ENCODE results near the gene NKAIN2. TPM values are rescaled to one million over a fixed set of nuclear protein-coding genes. Genes with fewer than 3 reads are reported as not detected.
"Not testable (repeated sequence)": the region's sequence is repeated elsewhere in the genome, so short reads cannot be mapped to it uniquely, and the experiment has no call there.

The NKAIN2 gene
- total RNA-seq, 1 donor from 2014 or later, result not detected

DNA sequence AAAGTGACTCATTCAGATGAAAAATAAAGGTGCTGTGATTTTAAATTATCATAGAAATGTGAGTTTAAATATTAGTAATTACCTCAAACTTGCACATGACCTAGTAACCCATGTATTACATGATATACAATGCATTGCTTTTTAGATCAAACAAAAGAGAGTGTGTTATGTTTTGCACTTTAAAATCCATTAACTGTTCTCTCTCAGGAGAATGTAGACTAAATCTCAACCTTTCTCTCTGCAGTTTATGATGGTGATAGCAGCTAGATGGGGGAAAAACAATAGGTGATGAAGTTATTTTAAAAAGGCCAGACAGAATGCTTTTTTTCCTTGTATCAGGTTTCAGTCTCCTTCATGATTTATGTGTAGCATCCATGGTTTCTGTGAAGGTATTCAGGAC lies 754.2 kb downstream of the NKAIN2 start:
- no peak for DNase-seq (ENCODE audit: low read depth, low spot score)

DNA sequence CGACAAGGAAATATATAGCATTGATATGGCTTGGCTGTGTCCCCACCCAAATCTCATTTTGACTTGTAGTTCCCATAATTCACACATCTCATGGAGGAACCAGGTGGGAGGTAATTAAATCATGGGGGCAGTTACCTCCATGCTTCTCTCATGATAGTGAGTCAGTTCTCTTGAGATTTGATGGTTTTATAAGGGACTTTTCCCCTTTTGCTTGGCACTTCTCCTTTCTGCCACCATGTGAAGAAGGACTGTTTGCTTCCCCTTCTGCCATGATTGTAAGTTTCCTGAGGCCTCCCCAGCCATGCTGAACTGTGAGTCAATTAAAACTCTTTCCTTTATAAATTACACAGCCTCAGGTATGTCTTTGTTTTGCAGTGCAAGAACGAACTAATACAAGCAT lies 756.4 kb downstream of the NKAIN2 start:
- not testable (repeated sequence) for DNase-seq (ENCODE audit: low read depth, low spot score)

DNA sequence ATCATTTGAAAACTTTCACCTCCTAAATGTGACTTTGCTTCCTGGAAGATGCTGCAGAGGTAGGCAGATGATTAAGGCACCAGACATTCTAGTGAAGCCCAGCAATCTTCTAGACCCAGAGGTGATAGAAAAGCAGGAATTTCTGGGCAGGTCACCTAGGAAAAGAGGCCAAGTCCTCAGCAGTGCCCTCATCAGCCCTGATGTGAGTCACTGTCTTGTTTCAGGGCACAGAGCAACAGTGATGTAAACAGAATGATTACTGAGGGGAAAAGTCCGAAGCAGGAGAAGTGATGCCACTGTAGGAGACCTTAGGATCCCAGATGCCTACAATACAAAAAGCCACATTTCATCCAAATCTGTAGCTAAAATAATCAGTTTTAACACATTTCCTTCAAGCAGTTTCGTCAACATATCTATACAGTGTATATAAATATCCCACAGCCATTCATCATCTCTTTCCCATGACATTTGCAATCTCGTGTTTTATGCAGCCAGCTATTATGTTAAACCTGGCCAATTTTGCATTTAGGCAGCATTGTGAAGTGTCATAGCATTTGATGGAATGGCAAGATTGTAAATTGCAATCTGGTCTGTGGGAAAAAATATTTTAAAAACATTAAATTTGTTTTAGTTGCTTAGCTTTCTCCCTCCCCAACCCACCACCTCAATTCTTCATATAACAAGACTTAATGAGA lies 757.4 kb downstream of the NKAIN2 start:
- no peak for DNase-seq (ENCODE audit: low read depth, low spot score)

DNA sequence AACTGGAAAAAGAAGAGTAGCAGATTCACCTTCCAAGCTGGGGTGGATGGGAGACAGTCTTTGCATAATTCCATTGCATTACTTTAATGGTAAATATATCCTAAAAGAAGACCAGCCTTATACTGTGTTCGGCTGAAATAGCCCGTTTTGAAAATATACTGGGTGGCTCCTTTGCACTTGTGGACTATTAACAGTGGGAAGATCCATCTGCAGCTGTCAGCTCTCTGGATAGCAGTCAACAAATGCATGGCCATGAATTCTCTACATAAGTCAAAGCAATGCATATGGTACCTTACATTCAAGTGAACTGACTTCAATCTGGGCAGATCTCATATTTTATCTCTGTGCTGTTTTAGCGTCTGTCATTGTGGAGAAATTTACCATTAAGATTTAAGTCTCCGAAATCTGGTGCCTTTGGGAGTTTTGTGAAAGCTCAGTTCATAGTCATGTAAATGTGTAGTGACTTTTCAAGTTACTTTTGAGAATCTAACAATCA lies 758.0 kb downstream of the NKAIN2 start:
- DNase-seq (ENCODE audit: low read depth, low spot score), result no peak

DNA sequence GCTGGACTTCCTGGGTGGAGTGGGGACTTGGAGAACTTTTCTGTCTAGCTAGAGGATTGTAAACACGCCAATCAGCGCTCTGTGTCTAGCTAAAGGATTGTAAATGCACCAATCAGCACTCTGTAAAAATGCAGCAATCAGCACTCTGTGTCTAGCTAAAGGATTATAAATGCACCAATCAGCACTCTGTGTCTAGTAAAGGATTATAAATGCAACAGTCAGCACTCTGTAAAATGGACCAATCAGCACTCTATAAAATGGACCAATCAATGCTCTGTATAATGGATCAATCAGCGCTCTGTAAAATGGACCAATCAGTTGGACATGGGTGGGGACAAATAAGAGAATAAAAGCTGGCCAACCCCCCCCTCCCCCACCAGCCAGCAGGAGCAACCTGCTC lies 760.5 kb downstream of the NKAIN2 start:
- not testable (repeated sequence) for DNase-seq (ENCODE audit: low read depth, low spot score)

DNA sequence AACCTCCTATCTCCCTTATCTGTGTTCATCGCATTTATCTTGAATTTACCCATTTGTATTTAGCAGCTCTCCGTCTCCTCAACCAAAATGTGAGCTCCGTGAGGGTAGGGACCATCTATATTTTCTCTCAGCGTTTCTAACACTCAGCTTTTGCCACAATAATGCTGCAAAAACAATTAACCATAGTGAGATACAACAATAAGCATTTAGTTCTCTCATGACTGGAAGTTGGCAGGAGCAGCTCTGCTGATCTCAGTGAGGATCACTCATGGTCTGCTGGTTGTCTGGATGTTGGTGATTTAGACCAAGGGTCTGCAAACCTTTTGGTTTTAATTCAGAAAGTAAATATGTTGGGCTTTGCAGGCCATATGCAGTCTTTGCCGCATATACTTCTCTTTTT lies 763.7 kb downstream of the NKAIN2 start:
- DNase-seq (ENCODE audit: low read depth, low spot score), result no peak

DNA sequence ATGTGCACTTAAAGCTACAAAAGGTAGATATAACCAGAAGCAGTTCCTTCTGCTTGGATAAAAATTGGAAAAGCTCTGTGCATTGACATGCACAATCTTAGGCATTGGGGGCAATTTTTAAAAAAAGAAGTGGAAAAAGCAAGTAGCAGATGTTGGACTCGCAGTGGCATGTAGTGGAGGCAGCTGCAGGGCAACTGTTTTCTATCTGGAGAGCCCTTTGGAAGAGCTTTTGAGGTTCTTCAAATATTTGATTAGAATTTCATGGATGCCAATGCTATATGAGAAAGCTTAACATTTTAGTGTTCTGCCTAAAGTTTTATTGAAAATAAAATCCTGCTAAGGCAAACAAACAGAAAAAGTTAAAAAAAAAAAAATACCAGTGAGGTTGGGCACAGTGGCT lies 770.3 kb downstream of the NKAIN2 start:
- no peak for DNase-seq (ENCODE audit: low read depth, low spot score)

DNA sequence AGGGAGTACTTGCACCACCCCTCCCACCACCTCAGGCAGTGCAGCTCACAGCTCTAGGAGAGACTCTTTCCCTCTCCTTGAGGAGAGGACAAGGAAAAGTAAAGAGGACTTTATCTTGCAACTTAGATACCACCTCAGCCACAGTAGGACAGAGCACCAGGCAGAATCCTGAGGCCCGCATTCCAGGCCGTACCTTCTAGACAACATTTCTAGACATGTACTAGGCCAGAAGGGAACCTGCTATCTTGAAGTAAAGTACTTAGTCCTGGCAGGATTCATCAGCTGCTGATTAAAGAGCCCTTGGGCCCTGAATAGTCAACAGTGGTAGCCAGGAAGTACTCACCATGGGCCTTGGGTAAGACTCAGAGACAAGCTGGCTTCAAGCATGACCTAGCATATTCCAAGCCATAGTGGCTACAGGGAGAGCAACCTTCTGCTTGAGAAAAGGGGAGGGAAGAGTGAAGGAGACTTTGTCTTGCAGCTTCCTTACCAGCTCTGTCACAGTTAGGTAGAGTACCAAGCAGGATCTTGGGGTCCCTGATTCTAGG lies 774.1 kb downstream of the NKAIN2 start:
- no peak for DNase-seq (ENCODE audit: low read depth, low spot score)

DNA sequence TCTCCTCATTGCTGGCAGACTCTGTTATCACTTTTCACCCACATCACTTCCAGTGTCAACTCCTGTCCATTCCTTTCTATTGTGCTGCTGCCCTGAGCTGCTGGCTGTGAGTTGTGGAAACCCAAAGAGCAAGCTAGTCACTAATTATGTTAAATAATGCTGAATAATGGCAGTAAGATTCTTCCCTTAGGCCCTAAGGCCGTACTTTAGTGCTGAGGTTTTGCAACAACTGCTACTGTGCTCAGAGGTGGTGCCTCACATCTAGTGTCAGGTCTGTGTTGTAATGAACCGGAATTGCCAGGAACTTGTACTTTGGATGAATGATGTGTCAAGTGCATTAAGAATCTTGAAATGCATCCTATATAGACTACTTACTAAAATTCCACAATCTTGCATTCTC lies 786.3 kb downstream of the NKAIN2 start:
- DNase-seq (ENCODE audit: low read depth, low spot score), result no peak

DNA sequence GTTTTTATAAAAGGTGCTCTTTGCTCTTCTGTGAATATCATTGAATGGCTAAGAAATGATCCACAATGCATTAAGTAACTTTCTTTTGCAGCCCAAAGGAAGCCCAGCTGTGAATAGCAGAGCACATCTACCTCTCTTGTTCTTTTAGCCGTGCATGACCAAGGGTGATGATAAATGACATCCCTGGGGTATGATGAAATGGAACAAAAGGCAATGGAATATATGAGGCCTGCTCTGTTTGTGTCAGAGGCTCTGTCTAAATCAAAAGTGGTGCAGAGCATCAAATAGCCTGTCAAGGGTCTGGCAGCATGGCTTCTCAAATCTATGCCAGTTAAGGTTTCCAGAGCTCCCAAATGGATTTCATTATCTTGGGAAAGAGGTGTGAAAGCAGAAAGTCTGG lies 796.0 kb downstream of the NKAIN2 start:
- DNase-seq (ENCODE audit: low read depth, low spot score), result no peak

DNA sequence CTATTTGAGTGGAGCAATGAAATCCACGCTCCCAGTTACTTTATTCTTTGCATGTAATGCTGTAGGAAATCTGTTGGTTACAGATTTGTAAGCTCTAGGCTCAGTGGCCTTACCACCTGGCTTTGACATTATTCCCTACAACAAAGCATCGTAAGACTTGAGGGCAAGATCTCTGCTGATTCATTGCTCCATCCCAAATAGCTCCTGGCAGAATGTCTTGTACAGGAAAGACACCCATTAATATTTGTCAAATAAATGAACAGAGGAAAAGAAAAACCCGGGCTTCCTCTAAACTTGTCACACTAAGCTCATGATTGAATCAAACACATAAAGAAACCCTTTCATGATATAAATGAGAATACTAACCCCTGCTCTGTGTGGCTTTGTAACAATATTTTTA lies 801.1 kb downstream of the NKAIN2 start:
- no peak for DNase-seq (ENCODE audit: low read depth, low spot score)

DNA sequence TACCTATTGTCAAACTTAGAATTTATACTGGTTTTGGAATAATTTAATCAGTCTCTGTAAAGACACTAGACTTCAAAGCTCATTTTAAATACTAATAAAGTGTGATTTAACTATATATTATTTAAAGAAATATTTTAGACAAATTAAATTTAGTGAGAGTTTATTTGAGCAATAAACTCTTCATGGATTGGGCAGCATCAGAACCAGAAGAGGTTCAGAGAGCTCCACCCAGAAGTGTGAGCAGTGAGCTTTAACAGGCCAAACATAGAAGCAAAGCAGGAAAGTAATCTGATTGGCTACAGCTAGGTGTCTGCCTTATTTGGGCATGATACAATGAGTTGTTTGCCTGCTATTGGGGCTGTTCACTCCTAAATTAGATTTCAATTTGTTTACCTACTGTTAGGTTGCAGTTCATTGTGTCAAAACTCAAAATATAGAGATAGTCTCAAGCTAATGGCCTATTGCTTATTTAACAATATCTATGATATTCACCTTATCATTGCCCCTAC lies 803.5 kb downstream of the NKAIN2 start:
- no peak for DNase-seq (ENCODE audit: low read depth, low spot score)

DNA sequence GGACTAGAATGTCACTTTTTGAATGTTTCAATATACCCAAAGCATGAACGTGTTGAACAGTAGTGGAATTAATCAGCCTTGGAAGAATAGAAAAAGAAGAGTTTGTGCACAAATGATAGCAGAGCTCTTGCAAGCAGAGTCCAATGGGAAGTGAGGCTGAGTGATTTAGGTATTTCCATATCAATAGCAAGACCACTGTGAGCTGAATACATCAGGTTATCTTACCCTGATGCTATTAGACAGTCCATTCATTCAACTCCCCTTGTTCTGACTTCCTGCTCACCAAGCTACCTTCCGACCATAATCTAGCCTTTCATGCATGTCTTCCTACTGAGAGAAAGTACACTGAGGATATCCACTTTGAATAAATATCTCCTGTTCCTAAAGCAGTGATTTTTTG lies 809.4 kb downstream of the NKAIN2 start:
- no peak for DNase-seq (ENCODE audit: low read depth, low spot score)

DNA sequence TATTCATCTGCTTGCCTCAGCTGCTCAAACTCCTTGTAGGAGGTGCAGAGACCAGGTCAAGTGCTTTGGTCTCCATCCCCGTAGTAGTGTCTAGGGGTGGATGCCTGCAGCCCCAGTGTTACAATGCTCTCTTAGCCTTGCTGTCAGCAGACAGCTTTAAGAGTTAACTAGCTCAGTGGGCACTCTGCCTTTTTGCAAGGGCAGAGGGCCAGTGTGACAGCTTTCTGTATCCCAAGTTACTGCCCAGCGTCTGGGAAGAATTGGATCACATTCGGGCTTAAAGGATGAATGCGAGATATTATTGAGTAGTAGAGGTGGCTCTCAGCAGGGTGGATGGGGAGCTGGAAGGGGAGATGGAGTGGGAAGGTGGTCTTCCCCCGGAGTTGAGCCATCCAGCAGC lies 818.7 kb downstream of the NKAIN2 start:
- DNase-seq (ENCODE audit: low read depth, low spot score), result no peak

DNA sequence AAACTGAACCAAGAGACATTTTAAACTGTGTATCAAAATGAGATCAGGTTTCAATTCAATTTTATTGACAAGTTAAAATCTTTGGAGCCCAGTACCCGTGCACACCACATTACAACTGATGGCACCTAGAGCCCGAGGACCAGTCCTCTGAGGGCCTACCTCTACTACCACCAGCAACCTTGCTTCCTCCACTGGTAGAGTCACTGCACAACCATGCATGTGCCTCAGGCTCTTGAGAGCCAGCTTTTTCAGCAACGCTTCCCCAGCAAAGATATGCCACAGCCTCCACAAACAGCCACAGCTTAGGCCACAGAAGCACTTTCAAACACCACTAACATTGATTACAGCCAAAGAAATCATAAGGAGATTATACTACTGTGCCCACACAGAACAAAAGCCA lies 830.0 kb downstream of the NKAIN2 start:
- DNase-seq (ENCODE audit: low read depth, low spot score), result no peak

DNA sequence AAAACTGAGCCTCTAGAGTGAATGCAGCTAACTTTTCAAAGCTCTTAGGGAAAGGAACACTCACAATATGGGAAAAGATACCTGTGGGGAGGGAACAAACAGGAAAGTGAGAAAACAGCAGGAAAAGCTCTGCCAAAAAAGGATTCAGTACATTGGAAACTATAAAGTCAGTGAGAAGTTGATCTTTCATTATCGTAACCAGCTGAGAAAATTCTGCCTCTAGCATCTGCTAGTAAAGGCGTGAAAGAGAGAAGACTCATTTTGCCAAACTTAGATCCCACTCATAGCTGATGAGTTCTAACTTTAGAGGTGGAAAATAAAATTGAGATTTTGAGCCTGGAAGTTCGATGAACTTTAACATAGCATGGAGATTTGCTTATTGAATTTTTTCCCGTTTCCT lies 836.8 kb downstream of the NKAIN2 start:
- DNase-seq (ENCODE audit: low read depth, low spot score), result no peak

DNA sequence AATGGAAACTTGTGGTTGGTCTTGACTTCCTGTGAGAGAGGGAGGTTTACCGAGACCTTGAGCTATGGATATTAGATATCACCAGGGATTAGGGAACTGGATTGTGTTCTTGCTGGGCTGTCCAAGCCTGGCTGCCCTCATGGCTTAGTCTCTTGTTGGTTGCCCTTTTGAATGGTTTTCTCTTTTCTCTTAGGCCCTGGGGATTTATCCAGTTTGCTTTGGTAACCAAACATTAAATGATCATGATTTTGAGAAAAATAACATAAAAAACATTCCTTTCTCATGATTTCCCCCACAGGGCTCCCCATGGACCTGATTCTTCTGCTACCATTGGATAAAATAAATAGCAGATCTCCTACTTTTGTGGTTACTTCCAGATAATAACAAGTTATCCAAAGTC lies 852.2 kb downstream of the NKAIN2 start:
- DNase-seq (ENCODE audit: low read depth, low spot score), result no peak

DNA sequence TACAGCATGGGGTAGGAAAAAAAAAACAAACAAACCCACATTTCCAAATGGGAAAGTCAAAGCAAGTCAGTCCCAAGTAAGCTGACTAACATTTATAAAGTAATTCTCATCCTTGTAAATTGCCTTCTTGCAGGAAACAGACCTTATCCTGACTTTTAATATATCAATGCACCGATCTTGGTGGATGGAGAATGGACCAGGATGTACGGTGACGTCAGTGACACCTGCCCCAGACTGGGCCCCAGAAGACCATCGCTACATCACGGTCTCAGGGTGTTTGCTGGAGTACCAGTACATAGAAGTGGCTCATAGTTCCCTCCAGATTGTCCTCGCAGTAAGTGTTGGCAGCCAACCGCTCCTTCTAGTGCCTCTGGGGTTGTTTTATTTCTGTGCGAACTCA lies 854.4 kb downstream of the NKAIN2 start:
- no peak for DNase-seq (ENCODE audit: low read depth, low spot score)

DNA sequence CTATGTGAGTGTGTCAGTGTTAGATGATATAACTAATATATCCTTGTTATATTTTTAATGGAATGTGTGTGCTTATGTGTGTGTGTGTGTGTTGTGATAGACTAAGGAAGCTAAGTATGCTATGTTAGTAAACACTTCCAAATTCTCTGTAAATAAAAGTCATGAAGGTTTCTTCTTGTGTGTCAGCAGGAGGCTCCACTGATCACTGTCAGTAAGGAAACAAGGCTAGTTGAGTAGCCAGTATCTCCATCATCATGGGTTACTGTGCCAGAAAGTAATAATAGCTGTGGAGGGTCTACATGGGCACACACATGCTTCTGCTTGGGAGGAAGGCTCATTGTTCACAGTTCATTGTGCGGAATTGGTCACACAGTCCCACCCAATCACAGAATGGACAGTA lies 855.8 kb downstream of the NKAIN2 start:
- DNase-seq (ENCODE audit: low read depth, low spot score), result no peak

DNA sequence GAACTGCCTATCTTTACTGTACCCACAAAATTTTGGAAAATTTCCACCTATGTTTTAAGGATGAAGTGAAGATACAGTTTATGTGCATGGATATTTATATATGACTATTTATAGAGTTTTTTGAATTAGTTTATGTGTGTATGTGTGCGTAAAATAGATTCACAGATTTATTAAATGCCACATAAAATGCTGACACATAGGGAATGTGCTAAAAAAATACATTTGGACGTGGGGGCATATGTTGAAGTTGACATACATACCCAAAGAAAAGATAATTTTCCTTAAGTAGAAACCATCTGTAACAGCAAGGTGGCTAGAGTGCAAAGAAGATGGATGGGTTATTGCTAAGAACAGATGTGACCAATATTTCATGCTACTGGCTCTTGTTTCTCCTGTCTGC lies 856.5 kb downstream of the NKAIN2 start:
- DNase-seq (ENCODE audit: low read depth, low spot score), result no peak

DNA sequence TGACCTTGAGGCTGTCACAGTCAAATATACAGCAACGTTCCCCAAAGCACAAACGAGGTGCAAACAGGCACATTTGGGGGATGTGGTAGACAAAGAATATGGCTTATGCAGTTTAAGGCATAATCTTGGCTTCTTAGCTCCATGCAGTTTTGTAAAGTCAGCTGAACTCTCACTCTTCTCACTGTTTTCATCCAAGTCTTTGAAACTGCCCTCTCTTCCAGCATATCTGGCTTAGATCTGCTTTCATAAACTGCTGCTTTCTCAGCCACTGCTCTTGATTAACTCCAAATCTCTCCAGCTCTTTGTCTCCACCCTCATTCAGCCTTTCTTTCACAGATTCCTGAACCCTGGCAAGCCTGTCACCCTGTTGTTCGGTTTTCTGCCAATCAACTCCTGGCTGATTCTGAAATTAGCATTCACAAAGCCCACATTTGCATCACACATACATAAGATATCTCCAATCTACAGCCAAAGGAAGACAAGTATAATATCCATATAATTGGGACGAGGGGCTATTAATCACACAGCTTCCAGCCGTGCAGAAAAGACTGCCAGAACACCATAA lies 857.5 kb downstream of the NKAIN2 start:
- no peak for DNase-seq (ENCODE audit: low read depth, low spot score)

DNA sequence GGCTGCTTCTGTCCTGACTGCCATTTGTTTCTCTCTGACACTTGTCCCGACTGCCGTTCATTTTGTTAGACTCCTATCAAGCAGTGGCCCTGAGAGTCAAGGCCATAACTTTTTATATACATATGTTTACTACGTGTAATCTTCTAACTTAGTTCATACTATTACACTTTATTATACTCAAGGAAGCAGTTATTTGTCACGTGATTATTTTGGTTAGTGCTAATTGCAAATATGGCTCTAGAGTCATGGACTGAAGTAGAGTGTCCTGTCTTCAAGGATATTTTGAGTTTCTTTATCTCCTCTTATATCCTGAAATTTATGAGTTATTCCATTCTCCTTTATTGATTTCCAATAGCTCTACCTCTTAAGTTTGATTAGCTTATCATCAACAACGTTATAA lies 864.4 kb downstream of the NKAIN2 start:
- no peak for DNase-seq (ENCODE audit: low read depth, low spot score)

All from pulmonary artery endothelial cell (primary cell).